ENCODE data around the gene UBE2D1. TPM values are rescaled to one million over a fixed set of nuclear protein-coding genes. Genes with fewer than 3 reads are reported as not detected.
"Not testable (repeated sequence)": the region's sequence is repeated elsewhere in the genome, so short reads cannot be mapped to it uniquely, and the experiment has no call there.

UBE2D1 gene
- total RNA-seq, 1 donor from 2014 or later = 56.6 TPM

DNA sequence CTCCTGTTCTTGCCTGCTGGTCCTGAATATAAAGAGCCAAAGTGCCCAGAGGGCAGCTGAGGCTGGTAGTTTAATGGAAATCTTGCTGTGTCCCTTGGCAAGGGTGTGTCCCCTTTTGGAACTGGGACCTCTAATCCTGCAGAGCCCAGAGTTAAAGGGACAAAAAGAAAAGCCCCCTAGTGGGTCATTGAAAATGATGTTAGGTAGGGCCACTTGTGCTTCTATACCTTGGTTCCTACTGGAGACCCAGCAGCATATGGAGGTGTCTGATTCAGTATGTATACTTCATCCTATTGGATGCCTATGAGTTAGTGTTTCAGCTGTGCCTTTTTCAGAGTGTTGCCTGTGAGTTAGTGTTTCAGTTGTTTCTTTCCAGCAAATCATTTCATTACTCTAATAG, 81.0 kb downstream of the UBE2D1 start:
- H3K9me3 Mint-ChIP-seq = peaks cover 7% of the 10 kb centered on the region
- Histone ChIP-seq H3K36me3 (no peaks in the 10 kb centered on the region), H3K9ac (no peak overlapping the region), H3K27ac (no peak overlapping the region), H3K4me1 (peaks cover 6% of the 10 kb centered on the region), H2AFZ (replicated peaks) (no peak overlapping the region), H3K4me2 (no peak overlapping the region), H3F3A (ENCODE audit: low read depth) (no peaks in the 10 kb centered on the region), H3K9me3 (ENCODE audit: low read depth) (no peaks in the 10 kb centered on the region), H3K79me2 (ENCODE audit: low read depth) (no peaks in the 10 kb centered on the region), H4K20me1 (ENCODE audit: low read depth) (no peaks in the 10 kb centered on the region), H3K4me3 (no peak overlapping the region), H3K27me3 (no peaks in the 10 kb centered on the region)
- no peaks in the 10 kb centered on the region for H3K36me3 Mint-ChIP-seq
- H3K4me3 Mint-ChIP-seq = no peak overlapping the region
- no peak overlapping the region for H3K27ac Mint-ChIP-seq
- peaks cover 2% of the 10 kb centered on the region for H3K27me3 Mint-ChIP-seq (ENCODE audit: insufficient read depth, low read depth)
- peaks cover 9% of the 10 kb centered on the region for H3K4me1 Mint-ChIP-seq
- TF ChIP-seq EZH2 (IDR thresholded peaks at IDR 0.05) (no peak), EZH2phosphoT487 (IDR thresholded peaks at IDR 0.05) (no peak)
- TF ChIP-seq, protein P1, sequence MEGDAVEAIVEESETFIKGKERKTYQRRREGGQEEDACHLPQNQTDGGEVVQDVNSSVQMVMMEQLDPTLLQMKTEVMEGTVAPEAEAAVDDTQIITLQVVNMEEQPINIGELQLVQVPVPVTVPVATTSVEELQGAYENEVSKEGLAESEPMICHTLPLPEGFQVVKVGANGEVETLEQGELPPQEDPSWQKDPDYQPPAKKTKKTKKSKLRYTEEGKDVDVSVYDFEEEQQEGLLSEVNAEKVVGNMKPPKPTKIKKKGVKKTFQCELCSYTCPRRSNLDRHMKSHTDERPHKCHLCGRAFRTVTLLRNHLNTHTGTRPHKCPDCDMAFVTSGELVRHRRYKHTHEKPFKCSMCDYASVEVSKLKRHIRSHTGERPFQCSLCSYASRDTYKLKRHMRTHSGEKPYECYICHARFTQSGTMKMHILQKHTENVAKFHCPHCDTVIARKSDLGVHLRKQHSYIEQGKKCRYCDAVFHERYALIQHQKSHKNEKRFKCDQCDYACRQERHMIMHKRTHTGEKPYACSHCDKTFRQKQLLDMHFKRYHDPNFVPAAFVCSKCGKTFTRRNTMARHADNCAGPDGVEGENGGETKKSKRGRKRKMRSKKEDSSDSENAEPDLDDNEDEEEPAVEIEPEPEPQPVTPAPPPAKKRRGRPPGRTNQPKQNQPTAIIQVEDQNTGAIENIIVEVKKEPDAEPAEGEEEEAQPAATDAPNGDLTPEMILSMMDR (IDR thresholded peaks at IDR 0.05) = no peak
- DNase-seq (ENCODE audit: low spot score) = no peak

DNA sequence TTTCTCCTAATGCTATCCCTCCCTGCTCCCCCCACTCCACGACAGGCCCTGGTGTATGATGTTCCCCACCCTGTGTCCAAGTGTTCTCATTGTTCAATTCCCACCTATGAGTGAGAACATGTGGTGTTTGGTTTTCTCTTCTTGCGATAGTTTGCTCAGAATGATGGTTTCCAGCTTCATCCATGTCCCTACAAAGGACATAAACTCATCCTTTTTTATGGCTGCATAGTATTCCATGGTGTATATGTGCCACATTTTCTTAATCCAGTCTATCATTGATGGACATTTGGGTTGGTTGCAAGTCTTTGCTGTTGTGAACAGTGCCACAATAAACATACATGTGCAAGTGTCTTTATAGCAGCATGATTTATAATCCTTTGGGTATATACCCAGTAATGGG, 83.1 kb downstream of the UBE2D1 start:
- not testable (repeated sequence) for H3K4me1 ChIP-seq; H3K4me2 ChIP-seq; H3K9me3 ChIP-seq (ENCODE audit: low read depth); H3K79me2 ChIP-seq (ENCODE audit: low read depth); H3F3A ChIP-seq (ENCODE audit: low read depth); H3K27ac ChIP-seq; H2AFZ ChIP-seq (replicated peaks); H3K4me3 Mint-ChIP-seq; H3K4me1 Mint-ChIP-seq; H3K27me3 ChIP-seq; H3K36me3 Mint-ChIP-seq; H3K9me3 Mint-ChIP-seq; DNase-seq (ENCODE audit: low spot score); H3K9ac ChIP-seq; H3K4me3 ChIP-seq; H3K27ac Mint-ChIP-seq; H4K20me1 ChIP-seq (ENCODE audit: low read depth); H3K27me3 Mint-ChIP-seq (ENCODE audit: insufficient read depth, low read depth); H3K36me3 ChIP-seq

Other genes with a start within 250 kb of the UBE2D1 start
- gene IPMK, start 67.1 kb upstream of the UBE2D1 start, total RNA-seq (ENCODE audit: low replicate concordance) = 8.6 and 14.3 TPM in 2 replicates
- gene CISD1, start 65.8 kb upstream of the UBE2D1 start, total RNA-seq (ENCODE audit: low replicate concordance) = 16.3 and 27.6 TPM in 2 replicates
- 44.9 and 61.2 TPM in 2 replicates for gene TFAM, start 50.4 kb downstream of the UBE2D1 start, total RNA-seq (ENCODE audit: low replicate concordance)
- gene BICC1, start 177.9 kb downstream of the UBE2D1 start, total RNA-seq (ENCODE audit: low replicate concordance) = 0.25 and 0.41 TPM in 2 replicates

Data from neural progenitor cell (in vitro differentiated cells).